Measurements from ENCODE around the gene STMN3.

GRCh38 chr20:63590218-63591146, 62.7 kb downstream of the STMN3 start:
- TF ChIP-seq POLR2AphosphoS5 (IDR thresholded peaks at IDR 0.05) (no peak), CTCF (IDR thresholded peaks at IDR 0.05) (no peak), POLR2A (IDR thresholded peaks at IDR 0.05) (no peak)

All from breast epithelium (tissue), 3 donors.